IMR-90 (cell line): Measurements from ENCODE around the gene MYDGF. TPM values are rescaled to one million over a fixed set of nuclear protein-coding genes. Genes with fewer than 3 reads are reported as not detected.
A peak's percentile ranks its signal among the peaks of the same experiment; 100 is the strongest.

Source experiments
- ATAC-seq: fragments of 200-7000 bp; cut with Tn5 transposase; 2 replicates; pipeline ENCODE4 v1.9.1; 2020; ENCODE audit warnings: low read depth, mild to moderate bottlenecking, moderate library complexity
- Bru-seq: library from RNA; stranded (reverse); fragments of 400-500 nt; gene quantifications from one replicate; lab custom pipeline; 2021; lab: Mats Ljungman, UMichigan
- BruChase-seq, 2 experiments: library from RNA; stranded (reverse); fragments of 400-500 nt; gene quantifications; one replicate each; lab custom pipeline; 2021; lab: Mats Ljungman, UMichigan
- BruUV-seq: library from RNA; stranded (reverse); fragments of 400-500 nt; replicated peaks from 2 replicates; lab custom pipeline; 2021; lab: Mats Ljungman, UMichigan
- CTCF ChIA-PET: fragments of 300-600 bp; formaldehyde crosslinking; extraction: SDS; loops from one replicate; lab custom pipeline; 2021; ENCODE audit warnings: antibody characterized with exemption; lab: Yijun Ruan, JAX
- POLR2A ChIA-PET: fragments of 300-600 bp; sonication (Branson Sonifier 250); formaldehyde crosslinking; loops from one replicate; lab custom pipeline; 2022; ENCODE audit warnings: antibody characterized with exemption; ENCODE audit not compliant: unreplicated experiment; lab: Charles Lee
- DNase-seq: peaks from one replicate; pipeline ENCODE4 v3.0.0; 2013
- H2AFZ ChIP-seq: replicated peaks from 2 replicates; pipeline ENCODE3; 2013; ENCODE audit warnings: low read length, mild to moderate bottlenecking; ENCODE audit not compliant: poor library complexity
- H2AK5ac ChIP-seq: 2 replicates; pipeline ENCODE4 v1.6.1; 2013; ENCODE audit warnings: low read depth, low read length, inconsistent platforms
- H2AK9ac ChIP-seq: replicated peaks from 2 replicates; pipeline ENCODE3; 2013; ENCODE audit warnings: mild to moderate bottlenecking, low read depth, low read length, moderate library complexity; ENCODE audit not compliant: poor library complexity
- H2BK120ac ChIP-seq: 2 replicates; pipeline ENCODE4 v1.6.1; 2013; ENCODE audit warnings: low read depth, low read length, inconsistent platforms
- H2BK15ac ChIP-seq: 3 replicates; pipeline ENCODE4 v1.6.1; 2013; ENCODE audit warnings: low read depth, low read length, inconsistent platforms
- H2BK20ac ChIP-seq: 2 replicates; pipeline ENCODE4 v1.6.1; 2013; ENCODE audit warnings: low read depth, mild to moderate bottlenecking, inconsistent platforms, low read length, moderate library complexity
- H2BK5ac ChIP-seq: 2 replicates; pipeline ENCODE4 v1.6.1; 2013; ENCODE audit warnings: mild to moderate bottlenecking, low read depth, low read length, inconsistent platforms; ENCODE audit not compliant: poor library complexity, severe bottlenecking
- H3K14ac ChIP-seq: replicated peaks from 2 replicates; pipeline ENCODE4 v1.6.1; 2013; ENCODE audit warnings: low read depth, low read length, inconsistent platforms
- H3K18ac ChIP-seq: 2 replicates; pipeline ENCODE4 v1.6.1; 2013; ENCODE audit warnings: low read depth, low read length, control low read depth
- H3K23ac ChIP-seq: 2 replicates; pipeline ENCODE4 v1.6.1; 2013; ENCODE audit warnings: low read depth, low read length, inconsistent platforms
- H3K27ac ChIP-seq: 2 replicates; pipeline ENCODE4 v1.5.1; 2013; ENCODE audit warnings: mild to moderate bottlenecking, control low read depth, low read length; ENCODE audit not compliant: insufficient read depth
- H3K27me3 ChIP-seq: 2 replicates; pipeline ENCODE4 v1.6.1; 2013; ENCODE audit warnings: low read length; ENCODE audit not compliant: control insufficient read depth, insufficient read depth
- H3K36me3 ChIP-seq: 2 replicates; pipeline ENCODE4 v1.6.1; 2013; ENCODE audit warnings: low read length, mixed read lengths; ENCODE audit not compliant: control insufficient read depth, insufficient read depth
- H3K4ac ChIP-seq: 2 replicates; pipeline ENCODE4 v1.6.1; 2013; ENCODE audit warnings: low read depth, low read length, inconsistent platforms
- H3K4me1 ChIP-seq: 2 replicates; pipeline ENCODE4 v1.6.1; 2013; ENCODE audit warnings: low read length, mixed read lengths; ENCODE audit not compliant: control insufficient read depth, insufficient read depth
- H3K4me2 ChIP-seq: 2 replicates; pipeline ENCODE4 v1.6.1; 2013; ENCODE audit warnings: low read depth, mild to moderate bottlenecking, control low read depth, low read length, moderate library complexity
- H3K4me3 ChIP-seq: 2 replicates; pipeline ENCODE4 v1.5.1; 2013; ENCODE audit warnings: low read depth, mild to moderate bottlenecking, control low read depth, low read length, moderate library complexity; ENCODE audit not compliant: insufficient read depth
- H3K56ac ChIP-seq: 2 replicates; pipeline ENCODE4 v1.6.1; 2013; ENCODE audit warnings: low read length, inconsistent platforms; ENCODE audit not compliant: insufficient read depth; ENCODE audit errors: extremely low read depth
- H3K79me1 ChIP-seq, 2 experiments: 2 replicates each; pipeline ENCODE4 v1.6.1; 2013; ENCODE audit warnings: low read length in 2 of 2, inconsistent platforms in 1 of 2, low read depth in 1 of 2
- H3K9ac ChIP-seq: 2 replicates; pipeline ENCODE4 v1.6.1; 2013; ENCODE audit warnings: low read depth, low read length, control low read depth
- H3K9me1 ChIP-seq: 2 replicates; pipeline ENCODE4 v1.6.1; 2013; ENCODE audit warnings: low read length, inconsistent platforms; ENCODE audit not compliant: insufficient read depth
- H3K9me3 ChIP-seq: 2 replicates; pipeline ENCODE4 v1.6.1; 2013; ENCODE audit warnings: low read length; ENCODE audit not compliant: control insufficient read depth, insufficient read depth
- H4K20me1 ChIP-seq: 2 replicates; pipeline ENCODE4 v1.6.1; 2013; ENCODE audit warnings: low read length, inconsistent platforms; ENCODE audit not compliant: insufficient read depth
- H4K5ac ChIP-seq: 2 replicates; pipeline ENCODE4 v1.6.1; 2013; ENCODE audit warnings: mild to moderate bottlenecking, low read depth, low read length, control low read depth
- H4K8ac ChIP-seq, 2 experiments: 2 replicates each; pipeline ENCODE4 v1.6.1; 2013; ENCODE audit warnings: low read depth in 2 of 2, low read length in 2 of 2, control low read depth in 1 of 2, inconsistent platforms in 1 of 2
- H4K91ac ChIP-seq: 2 replicates; pipeline ENCODE4 v1.6.1; 2013; ENCODE audit warnings: low read depth, low read length, inconsistent platforms; ENCODE audit not compliant: insufficient read depth
- BHLHE40 ChIP-seq: fragments of 150-350 bp; IDR thresholded peaks from 2 replicates; pipeline ENCODE4 v1.6.1; 2016; ENCODE audit warnings: mild to moderate bottlenecking, low read depth, low read length
- CHD1 ChIP-seq: IDR thresholded peaks from 2 replicates; pipeline ENCODE4 v1.6.1; 2012; ENCODE audit warnings: low read depth, low read length, improper control_type of control experiment
- CTCF ChIP-seq: conservative IDR thresholded peaks from 2 replicates; pipeline ENCODE4 v1.5.1; 2012; ENCODE audit warnings: mild to moderate bottlenecking, low read depth, low read length, improper control_type of control experiment
- MAFK ChIP-seq: IDR thresholded peaks from 2 replicates; pipeline ENCODE4 v1.6.1; 2012; ENCODE audit warnings: low read depth, low read length, improper control_type of control experiment
- MAZ ChIP-seq: IDR thresholded peaks from 2 replicates; pipeline ENCODE4 v1.6.1; 2012; ENCODE audit warnings: low read depth, mild to moderate bottlenecking, low read length, improper control_type of control experiment, moderate library complexity, borderline replicate concordance
- MXI1 ChIP-seq: IDR thresholded peaks from 2 replicates; pipeline ENCODE4 v1.6.1; 2012; ENCODE audit warnings: low read depth, mild to moderate bottlenecking, low read length, moderate library complexity, borderline replicate concordance
- NFE2L2 ChIP-seq: fragments of 150-350 bp; IDR thresholded peaks from 2 replicates; pipeline ENCODE4 v1.6.1; 2016; ENCODE audit warnings: low read depth, mild to moderate bottlenecking, low read length
- POLR2A ChIP-seq: IDR thresholded peaks from 2 replicates; pipeline ENCODE4 v1.6.1; 2012; ENCODE audit warnings: mild to moderate bottlenecking, low read depth, low read length
- RAD21 ChIP-seq: IDR thresholded peaks from 2 replicates; pipeline ENCODE4 v1.6.1; 2012; ENCODE audit warnings: low read length, improper control_type of control experiment
- RCOR1 ChIP-seq: IDR thresholded peaks from 2 replicates; pipeline ENCODE4 v1.6.1; 2012; ENCODE audit warnings: mild to moderate bottlenecking, low read length, improper control_type of control experiment; ENCODE audit not compliant: insufficient replicate concordance
- RFX5 ChIP-seq: IDR thresholded peaks from 2 replicates; pipeline ENCODE4 v1.8.0; 2012; ENCODE audit warnings: low read depth, mild to moderate bottlenecking, low read length, moderate library complexity
- SMC3 ChIP-seq: fragments of 150-350 bp; IDR thresholded peaks from 2 replicates; pipeline ENCODE4 v1.6.1; 2016; ENCODE audit warnings: low read depth, mild to moderate bottlenecking, antibody characterized with exemption, low read length, moderate library complexity
- USF2 ChIP-seq: fragments of 150-350 bp; IDR thresholded peaks from 2 replicates; pipeline ENCODE4 v1.6.1; 2017; ENCODE audit warnings: mild to moderate bottlenecking, antibody characterized with exemption, low read length, low read depth
- WGBS, 2 experiments: methylation state at CpG; one replicate each; pipeline versions ENCODE4 v1.1.5 to v1.1.7; 2013; ENCODE audit warnings: missing lambda C conversion rate in 2 of 2; ENCODE audit not compliant: insufficient read length in 1 of 2; ENCODE audit errors: extremely low coverage in 2 of 2; 5-methylcytosine and 5-hydroxymethylcytosine counted together
- dilution Hi-C: fragments of 300-500 bp; cut with HindIII; formaldehyde crosslinking; loops from one replicate; pipeline ENCODE4 v1.14.3; 2018; ENCODE audit warnings: low sequenced_read_pairs; ENCODE audit not compliant: unreplicated experiment
- in situ Hi-C: fragments of 300-500 bp; cut with MboI; formaldehyde crosslinking; loops from 3 replicates; pipeline ENCODE4 v1.14.3; 2019; ENCODE audit warnings: low sequenced_read_pairs, inconsistent platforms, mixed read lengths
- intact Hi-C: fragments of 100-400 bp; cut with micrococcal nuclease; formaldehyde crosslinking; loops from 2 replicates; pipeline ENCODE4 v1.10.0; 2022
- long read RNA-seq: library from polyadenylated mRNA; unstranded; transcript quantifications from one replicate; pipeline ENCODE4 v2.0.0, GENCODE V29; 2021; ENCODE audit not compliant: unreplicated experiment
- polyA plus RNA-seq, 3 experiments: library from polyadenylated mRNA; depleted of rRNA; stranded (reverse); fragments of >200 nt; gene quantifications; 2 replicates each; pipeline ENCODE4 v1.2.3, GENCODE V29; 2012; ENCODE audit warnings: low replicate concordance in 1 of 3
- total RNA-seq: library from RNA; depleted of rRNA; stranded (reverse); fragments of >200 nt; gene quantifications from 2 replicates; pipeline ENCODE4 v1.2.3, GENCODE V29; 2012; rRNA removed

MYDGF gene
- total RNA-seq (160 and 203 TPM in 2 replicates), polyA plus RNA-seq (2012; rRNA removed) (310 and 381 TPM in 2 replicates), Bru-seq, nascent RNA (percentile 69 among the genes with signal in this experiment), BruChase-seq, experiment 1, labeled RNA remaining after a 6-hour chase (percentile 74 among the genes with signal in this experiment), BruChase-seq, experiment 2, labeled RNA remaining after a 2-hour chase (percentile 61 among the genes with signal in this experiment)
- 436 and 568 TPM in 2 replicates for polyA plus RNA-seq (2012; cell fraction: cytosol; rRNA removed)
- 93.6 and 181 TPM in 2 replicates for polyA plus RNA-seq (2012; cell fraction: nucleus; rRNA removed; ENCODE audit: low replicate concordance)
- long read RNA-seq, transcript MYDGF-201 (6 exons, 1,018 nt), result major isoform, 238 of 493 reads
- long read RNA-seq, partial matches to known transcripts, result 12 of 493 reads
- long read RNA-seq, other reads (novel, unspliced or antisense), result 241 of 493 reads

- intact Hi-C loops, result loop anchor here (2.0 kb wide), 1 partner anchor 15 kb away; no protein-coding TSS in a partner anchor
- TF ChIP-seq USF2, result peak; percentile 98
- no peak for TF ChIP-seq RFX5
- TF ChIP-seq CTCF, result no peak
- TF ChIP-seq SMC3, result no peak
- TF ChIP-seq POLR2A, result peak; percentile 91
- no peak for TF ChIP-seq RCOR1
- no peak for TF ChIP-seq MAFK
- TF ChIP-seq MXI1, result peak; percentile 96
- 0 out of 2 replicates have a peak, but pooled peaks have one; percentile 30 for TF ChIP-seq BHLHE40
- TF ChIP-seq CHD1, result no peak
- TF ChIP-seq MAZ, result peak; percentile 40; the same call in 1 of the 2 replicates
- TF ChIP-seq NFE2L2, result no peak
- TF ChIP-seq RAD21, result no peak
Observed at GRCh38 chr19:4669723-4670480, at the start of gene MYDGF. TSS of gene MYDGF (minus strand) at chr19:4670342. CDS start at chr19:4670334, 8 bp downstream.

More at GRCh38 chr19:4669723-4670480, at the start of gene MYDGF:
- Histone ChIP-seq H4K20me1 (peaks cover 12% of the 10 kb centered on the region), H3K9ac (peak within 1 kb of the TSS; percentile 96), H2AFZ (peak within 1 kb of the TSS; percentile 99), H3K36me3 (peaks cover 23% of the 10 kb centered on the region), H2BK20ac (no peak within 1 kb of the TSS), H4K91ac (peak within 1 kb of the TSS; percentile 92), H4K5ac (peak within 1 kb of the TSS; percentile 81), H3K9me1 (no peaks in the 10 kb centered on the region; the same call in 1 of the 2 replicates), H3K4me1 (peaks cover 4% of the 10 kb centered on the region; the same call in 1 of the 2 replicates), H2BK15ac (no peak within 1 kb of the TSS), H3K27ac (peak within 1 kb of the TSS; percentile 91), H2AK9ac (peak within 1 kb of the TSS; percentile 99), H3K9me3 (no peaks in the 10 kb centered on the region), H3K4me2 (peak within 1 kb of the TSS; percentile 86), H3K23ac (peak within 1 kb of the TSS; percentile 84), H2BK5ac (peak within 1 kb of the TSS; percentile 75), H3K4ac (peak within 1 kb of the TSS; percentile 96), H3K14ac (peak within 1 kb of the TSS; percentile 95), H3K27me3 (no peaks in the 10 kb centered on the region), H3K56ac (peak within 1 kb of the TSS; percentile 67; the same call in 1 of the 2 replicates), H3K4me3 (peak within 1 kb of the TSS; percentile 98), H4K8ac (peak within 1 kb of the TSS; percentile 81 to 91; a peak in 3 of 4 replicates), H2BK120ac (peak within 1 kb of the TSS; percentile 67; the same call in 1 of the 2 replicates), H3K18ac (peak within 1 kb of the TSS; percentile 39; the same call in 1 of the 2 replicates), H3K79me1 (peaks cover 22 to 37% of the 10 kb centered on the region in 2 experiments), H2AK5ac (peak within 1 kb of the TSS; percentile 99)
- DNase-seq (peak; percentile 86), ATAC-seq (peak; percentile 98)
- BruUV-seq, result no TSS peak
- in situ Hi-C loops (no loop called here), dilution Hi-C loops (no loop called here)
- ChIA-PET POLR2A (no interaction called here), CTCF (interaction anchor here (0.6 kb wide), 1 partner anchor 21 kb away, joined by 3 read pairs; no protein-coding TSS in a partner anchor)
- 0% methylated on average over 40 of the region's 75 CpGs; no CpG with 5 or more reads in 1 of the 2 experiments for WGBS, 2 experiments
